ENCODE measurements around the gene GPR15LG.

GPR15LG gene

GRCh38 chr10:84204122-84204521, 30.5 kb downstream of the GPR15LG start:
- no peak overlapping the region for H3K9ac ChIP-seq (ENCODE audit: low read length)
- no CpG with 5 or more reads among the region's 4 CpGs for WGBS (ENCODE audit: extremely low coverage, insufficient coverage, insufficient read length)
- no peak overlapping the region for H2AK5ac ChIP-seq (ENCODE audit: low read length)
- no peaks in the 10 kb centered on the region for H3K79me2 ChIP-seq (ENCODE audit: control insufficient read depth, insufficient read depth, low read length, poor library complexity)
- no peak overlapping the region for H2AFZ ChIP-seq (ENCODE audit: insufficient read depth, low read length, poor library complexity)
- H3K36me3 ChIP-seq (ENCODE audit: control insufficient read depth in 1 of 2, insufficient read depth in 2 of 2, low read length in 2 of 2), result no peaks in the 10 kb centered on the region
- no peak overlapping the region for H3K14ac ChIP-seq (ENCODE audit: low read length)
- no peak overlapping the region for H4K91ac ChIP-seq (ENCODE audit: low read depth, low read length)
- H3K4me1 ChIP-seq (ENCODE audit: control insufficient read depth in 1 of 2, insufficient read depth in 2 of 2, low read length in 2 of 2), result no peaks in the 10 kb centered on the region
- no peak overlapping the region for H3K18ac ChIP-seq (ENCODE audit: low read length)
- no peak overlapping the region for H4K8ac ChIP-seq (ENCODE audit: low read depth, low read length)
- no peak for DNase-seq
- no peak overlapping the region for H2BK12ac ChIP-seq (ENCODE audit: low read length)
- no peak overlapping the region for H3K27ac ChIP-seq (ENCODE audit: low read depth, low read length)
- H3K4me2 ChIP-seq (ENCODE audit: low read length), result no peak overlapping the region
- no peak overlapping the region for H4K12ac ChIP-seq (ENCODE audit: low read depth, low read length)
- no peaks in the 10 kb centered on the region for H3K9me3 ChIP-seq (ENCODE audit: insufficient read depth, low read depth, low read length)
- H3K4me3 ChIP-seq (ENCODE audit: low read depth, low read length), result no peak overlapping the region
- H3K23ac ChIP-seq (ENCODE audit: low read length), result no peak overlapping the region
- no peak overlapping the region for H3K4ac ChIP-seq (ENCODE audit: low read depth, low read length)
- H2BK120ac ChIP-seq (ENCODE audit: insufficient read depth, low read length, poor library complexity), result no peak overlapping the region
- H3K27me3 ChIP-seq (ENCODE audit: insufficient read depth, low read length), result no peaks in the 10 kb centered on the region
- H3K79me1 ChIP-seq (ENCODE audit: low read length), result no peaks in the 10 kb centered on the region
- H2BK5ac ChIP-seq (ENCODE audit: low read depth, low read length, poor library complexity), result no peak overlapping the region

GRCh38 chr10:84204610-84205009, 31.0 kb downstream of the GPR15LG start:
- Histone ChIP-seq H3K23ac (ENCODE audit: low read length) (no peak overlapping the region), H3K4me3 (ENCODE audit: low read depth, low read length) (no peak overlapping the region), H2AFZ (ENCODE audit: insufficient read depth, low read length, poor library complexity) (no peak overlapping the region), H4K91ac (ENCODE audit: low read depth, low read length) (no peak overlapping the region), H3K27me3 (ENCODE audit: insufficient read depth, low read length) (no peaks in the 10 kb centered on the region), H3K14ac (ENCODE audit: low read length) (no peak overlapping the region), H3K18ac (ENCODE audit: low read length) (no peak overlapping the region), H3K4me1 (ENCODE audit: control insufficient read depth in 1 of 2, insufficient read depth in 2 of 2, low read length in 2 of 2) (no peaks in the 10 kb centered on the region), H3K9me3 (ENCODE audit: insufficient read depth, low read depth, low read length) (no peaks in the 10 kb centered on the region), H2BK120ac (ENCODE audit: insufficient read depth, low read length, poor library complexity) (no peak overlapping the region), H3K27ac (ENCODE audit: low read depth, low read length) (no peak overlapping the region), H4K8ac (ENCODE audit: low read depth, low read length) (no peak overlapping the region), H3K79me2 (ENCODE audit: control insufficient read depth, insufficient read depth, low read length, poor library complexity) (no peaks in the 10 kb centered on the region), H3K36me3 (ENCODE audit: control insufficient read depth in 1 of 2, insufficient read depth in 2 of 2, low read length in 2 of 2) (no peaks in the 10 kb centered on the region), H3K4me2 (ENCODE audit: low read length) (no peak overlapping the region), H2BK12ac (ENCODE audit: low read length) (no peak overlapping the region), H2AK5ac (ENCODE audit: low read length) (no peak overlapping the region), H4K12ac (ENCODE audit: low read depth, low read length) (no peak overlapping the region), H3K9ac (ENCODE audit: low read length) (no peak overlapping the region), H3K4ac (ENCODE audit: low read depth, low read length) (no peak overlapping the region), H3K79me1 (ENCODE audit: low read length) (no peaks in the 10 kb centered on the region), H2BK5ac (ENCODE audit: low read depth, low read length, poor library complexity) (no peak overlapping the region)
- DNase-seq, result no peak
- WGBS (ENCODE audit: extremely low coverage, insufficient coverage, insufficient read length), result no CpG with 5 or more reads among the region's 4 CpGs

- Histone ChIP-seq H2BK12ac (ENCODE audit: low read length) (no peak overlapping the region), H3K9ac (ENCODE audit: low read length) (no peak overlapping the region), H3K27ac (ENCODE audit: low read depth, low read length) (no peak overlapping the region), H3K36me3 (ENCODE audit: control insufficient read depth in 1 of 2, insufficient read depth in 2 of 2, low read length in 2 of 2) (no peaks in the 10 kb centered on the region), H3K14ac (ENCODE audit: low read length) (no peak overlapping the region), H3K18ac (ENCODE audit: low read length) (no peak overlapping the region), H3K79me1 (ENCODE audit: low read length) (no peaks in the 10 kb centered on the region), H2BK5ac (ENCODE audit: low read depth, low read length, poor library complexity) (no peak overlapping the region), H2AK5ac (ENCODE audit: low read length) (no peak overlapping the region), H3K4me3 (ENCODE audit: low read depth, low read length) (no peak overlapping the region), H3K27me3 (ENCODE audit: insufficient read depth, low read length) (no peaks in the 10 kb centered on the region), H4K91ac (ENCODE audit: low read depth, low read length) (no peak overlapping the region), H2BK120ac (ENCODE audit: insufficient read depth, low read length, poor library complexity) (no peak overlapping the region), H3K23ac (ENCODE audit: low read length) (no peak overlapping the region), H3K9me3 (ENCODE audit: insufficient read depth, low read depth, low read length) (no peaks in the 10 kb centered on the region), H4K12ac (ENCODE audit: low read depth, low read length) (no peak overlapping the region), H3K4me2 (ENCODE audit: low read length) (no peak overlapping the region), H2AFZ (ENCODE audit: insufficient read depth, low read length, poor library complexity) (no peak overlapping the region), H3K79me2 (ENCODE audit: control insufficient read depth, insufficient read depth, low read length, poor library complexity) (no peaks in the 10 kb centered on the region), H3K4ac (ENCODE audit: low read depth, low read length) (no peak overlapping the region), H4K8ac (ENCODE audit: low read depth, low read length) (no peak overlapping the region), H3K4me1 (ENCODE audit: control insufficient read depth in 1 of 2, insufficient read depth in 2 of 2, low read length in 2 of 2) (no peaks in the 10 kb centered on the region)
- DNase-seq, result peak; percentile 34 to 68
- no CpG with 5 or more reads among the region's 8 CpGs for WGBS (ENCODE audit: extremely low coverage, insufficient coverage, insufficient read length)
Measured at GRCh38 chr10:84205049-84205852, 31.6 kb downstream of the GPR15LG start.

- Histone ChIP-seq H2BK5ac (ENCODE audit: low read depth, low read length, poor library complexity) (no peak overlapping the region), H3K4me2 (ENCODE audit: low read length) (no peak overlapping the region), H3K27ac (ENCODE audit: low read depth, low read length) (no peak overlapping the region), H4K91ac (ENCODE audit: low read depth, low read length) (no peak overlapping the region), H2BK12ac (ENCODE audit: low read length) (no peak overlapping the region), H4K12ac (ENCODE audit: low read depth, low read length) (no peak overlapping the region), H3K4me1 (ENCODE audit: control insufficient read depth in 1 of 2, insufficient read depth in 2 of 2, low read length in 2 of 2) (no peaks in the 10 kb centered on the region), H3K79me1 (ENCODE audit: low read length) (no peaks in the 10 kb centered on the region), H3K4ac (ENCODE audit: low read depth, low read length) (no peak overlapping the region), H2AK5ac (ENCODE audit: low read length) (no peak overlapping the region), H3K79me2 (ENCODE audit: control insufficient read depth, insufficient read depth, low read length, poor library complexity) (no peaks in the 10 kb centered on the region), H2AFZ (ENCODE audit: insufficient read depth, low read length, poor library complexity) (no peak overlapping the region), H3K9ac (ENCODE audit: low read length) (no peak overlapping the region), H4K8ac (ENCODE audit: low read depth, low read length) (no peak overlapping the region), H3K4me3 (ENCODE audit: low read depth, low read length) (no peak overlapping the region), H2BK120ac (ENCODE audit: insufficient read depth, low read length, poor library complexity) (no peak overlapping the region), H3K23ac (ENCODE audit: low read length) (no peak overlapping the region), H3K36me3 (ENCODE audit: control insufficient read depth in 1 of 2, insufficient read depth in 2 of 2, low read length in 2 of 2) (no peaks in the 10 kb centered on the region), H3K18ac (ENCODE audit: low read length) (no peak overlapping the region), H3K9me3 (ENCODE audit: insufficient read depth, low read depth, low read length) (no peaks in the 10 kb centered on the region), H3K27me3 (ENCODE audit: insufficient read depth, low read length) (no peaks in the 10 kb centered on the region), H3K14ac (ENCODE audit: low read length) (no peak overlapping the region)
- DNase-seq, result no peak
- no CpG with 5 or more reads among the region's 6 CpGs for WGBS (ENCODE audit: extremely low coverage, insufficient coverage, insufficient read length)
Measured at GRCh38 chr10:84205853-84206525, 32.4 kb downstream of the GPR15LG start.
